Brain pericyte (primary cell): ENCODE data around the gene CSF2.

Source experiments
- DNase-seq: peaks from one replicate; pipeline ENCODE4 v3.0.0-alpha.2; 2012; ENCODE audit warnings: low read depth, low spot score

CSF2 gene

DNA sequence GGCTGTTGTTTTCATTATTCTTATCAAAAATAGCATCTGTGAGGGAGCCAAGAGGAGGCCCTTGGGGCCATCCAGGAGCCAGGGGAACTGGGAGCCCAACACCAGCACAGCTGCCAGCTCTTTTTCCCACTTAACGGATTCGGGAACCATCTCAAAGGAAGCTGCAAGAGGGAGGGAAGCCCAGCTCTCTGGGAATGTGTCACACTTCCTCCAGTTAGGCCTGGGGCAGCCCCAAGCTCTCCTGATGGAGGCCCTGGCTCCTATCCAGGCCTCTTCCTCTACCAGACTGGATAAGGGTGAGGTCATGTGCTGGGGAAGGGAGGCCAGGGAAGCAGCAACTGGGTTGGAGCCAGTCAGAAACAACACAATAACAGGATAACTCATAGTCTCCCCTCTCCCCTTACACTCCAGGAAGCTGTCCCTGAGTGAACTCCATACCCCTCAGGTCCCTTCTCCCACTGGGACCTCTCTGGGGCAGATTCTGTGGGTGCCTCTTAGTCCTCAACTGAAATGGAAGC lies 12.7 kb downstream of the CSF2 start:
- DNase-seq, result peak; percentile 32

- no peak for DNase-seq
These were observed 13.6 kb downstream of the CSF2 start for GRCh38 chr5:132087176-132087575.

DNA sequence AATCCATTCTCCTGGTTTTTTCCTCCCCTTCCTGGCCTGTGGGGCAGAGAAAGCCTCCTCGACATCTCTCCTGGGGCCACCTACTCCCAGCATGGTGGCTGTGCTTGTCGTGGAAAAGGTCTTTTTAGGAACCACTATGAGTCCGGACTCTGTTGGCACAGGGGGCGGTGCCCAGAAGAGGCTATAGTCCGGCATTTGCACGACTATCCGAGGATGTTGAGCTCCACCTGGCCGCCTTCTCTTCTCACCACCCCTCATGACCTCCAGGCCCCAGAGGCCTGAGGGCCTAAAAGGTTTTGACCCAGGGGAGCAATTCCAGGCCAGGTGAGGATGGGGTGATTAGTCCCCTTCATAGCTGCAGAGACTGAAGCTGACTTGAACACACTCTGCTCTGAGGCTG lies 14.1 kb downstream of the CSF2 start:
- no peak for DNase-seq

GRCh38 chr5:132089363-132089762 lies 15.8 kb downstream of the CSF2 start:
- DNase-seq, result no peak

GRCh38 chr5:132090107-132090506 lies 16.5 kb downstream of the CSF2 start:
- peak; percentile 51 for DNase-seq

- no peak for DNase-seq
These were observed 19.7 kb downstream of the CSF2 start for GRCh38 chr5:132093271-132093670.

DNA sequence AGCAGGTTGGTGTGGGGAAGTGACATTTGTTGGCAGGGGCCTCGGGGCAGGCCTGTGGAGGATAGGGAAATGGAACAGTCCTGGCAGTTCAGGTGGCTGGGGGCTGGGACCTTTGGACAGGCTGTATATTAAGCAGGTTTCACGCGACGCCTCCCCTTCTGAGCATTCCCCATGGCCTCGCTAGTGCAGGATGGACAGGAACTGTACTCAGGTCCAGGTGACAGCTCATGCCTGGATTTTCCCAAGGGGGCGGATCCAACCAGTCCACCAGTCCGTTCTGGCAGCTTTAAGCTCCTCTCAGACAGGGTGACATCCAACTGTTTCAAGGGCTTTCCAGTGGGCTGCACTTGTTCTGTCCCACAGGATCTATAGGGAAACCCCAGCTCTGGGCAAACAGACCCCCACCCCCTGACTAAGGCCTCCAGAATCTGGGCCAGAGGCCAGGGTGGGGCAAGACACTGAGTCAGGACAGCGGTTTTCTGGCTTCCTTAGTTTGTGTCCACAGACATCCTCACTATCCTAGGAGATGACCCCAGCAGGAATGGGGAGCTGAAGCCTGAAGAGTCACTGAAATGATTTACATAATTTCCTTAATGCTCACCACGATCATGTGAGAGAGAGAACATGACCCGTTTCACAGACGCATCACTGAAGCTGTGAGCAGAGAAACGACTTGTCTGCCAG lies 20.9 kb downstream of the CSF2 start:
- no peak for DNase-seq

- no peak for DNase-seq
These were observed 21.5 kb downstream of the CSF2 start for GRCh38 chr5:132095077-132095410.

GRCh38 chr5:132095424-132095972 lies 21.9 kb downstream of the CSF2 start:
- no peak for DNase-seq

DNA sequence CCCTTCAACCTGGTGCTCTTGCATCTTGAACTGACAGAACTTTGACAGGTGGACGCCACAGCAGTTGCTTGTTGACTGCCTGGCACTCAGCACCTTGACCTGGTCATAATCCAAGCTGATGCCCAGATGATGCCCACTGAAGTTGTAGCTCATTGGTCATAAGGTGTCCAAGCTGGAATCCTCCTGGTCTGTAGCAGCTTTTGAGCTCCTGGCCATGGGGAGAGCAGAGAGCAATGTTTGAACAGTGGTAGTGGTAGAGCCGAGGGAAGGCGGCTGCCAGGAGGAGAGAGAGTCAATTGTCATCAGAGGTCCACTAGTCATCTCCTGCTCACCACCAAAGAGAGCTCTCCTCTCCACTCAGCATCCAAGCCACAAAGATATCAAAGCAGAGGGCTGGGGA lies 23.3 kb downstream of the CSF2 start:
- DNase-seq, result no peak

DNA sequence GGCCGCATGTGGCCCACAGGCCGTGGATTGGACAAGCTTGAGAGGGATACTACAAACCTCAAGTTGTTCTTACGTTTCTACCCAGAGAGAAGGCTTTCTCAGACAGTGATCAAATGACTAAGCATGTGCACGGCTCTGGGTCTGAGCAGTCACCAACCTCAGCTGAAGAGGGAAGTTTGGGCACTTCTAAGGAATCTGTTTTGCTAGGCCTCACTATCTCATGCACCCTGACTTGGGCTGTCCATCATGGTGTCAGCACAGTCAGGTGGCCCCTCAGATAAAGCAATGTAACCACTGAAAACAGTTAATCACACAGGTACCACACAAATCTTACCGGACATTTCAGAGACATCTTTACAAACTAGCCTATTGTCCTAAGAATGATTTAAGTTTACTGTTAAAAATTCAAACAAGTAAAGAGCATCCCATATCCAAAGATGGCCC lies 24.6 kb downstream of the CSF2 start:
- DNase-seq, result no peak

DNA sequence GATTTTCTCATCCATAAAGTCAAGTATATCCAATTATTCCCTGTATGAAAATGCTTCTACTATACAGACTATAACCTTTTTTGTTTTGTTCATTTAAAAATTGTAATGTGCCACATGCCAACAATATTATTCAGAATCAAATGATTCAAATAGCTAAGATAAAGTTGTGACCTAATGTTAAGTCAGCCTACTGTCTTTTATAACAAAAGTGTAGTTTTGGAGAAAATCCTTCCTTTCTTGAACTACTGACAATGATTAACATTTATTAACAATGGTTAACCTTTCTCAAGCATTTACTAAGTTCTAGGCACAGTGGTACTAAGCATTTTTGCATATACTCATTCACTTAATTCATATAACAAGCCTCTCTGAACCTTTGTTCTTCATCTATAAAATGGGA lies 25.0 kb downstream of the CSF2 start:
- no peak for DNase-seq

GRCh38 chr5:132099076-132099748 lies 25.6 kb downstream of the CSF2 start:
- no peak for DNase-seq

DNA sequence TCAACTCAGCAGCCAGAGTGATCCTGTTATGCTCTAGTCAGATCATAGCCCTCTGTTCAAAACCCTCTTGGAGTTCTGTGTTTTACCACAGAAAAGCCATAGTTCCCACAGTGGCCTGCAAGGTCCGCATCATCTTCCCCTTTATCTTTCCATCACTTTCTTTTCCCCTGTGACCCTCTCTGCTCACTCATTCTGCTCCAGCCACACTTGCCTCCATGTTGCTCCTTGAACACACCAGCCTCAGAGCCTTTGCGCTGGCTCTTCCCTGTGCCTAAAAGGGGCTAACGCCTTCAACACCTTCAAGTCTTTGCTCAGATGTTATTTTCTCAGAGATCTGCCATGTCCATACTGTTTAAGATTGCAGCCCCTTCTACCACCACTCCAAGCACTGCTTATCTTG lies 26.3 kb downstream of the CSF2 start:
- no peak for DNase-seq

GRCh38 chr5:132100672-132101261 lies 27.2 kb downstream of the CSF2 start:
- no peak for DNase-seq

GRCh38 chr5:132101385-132101880 lies 27.8 kb downstream of the CSF2 start:
- DNase-seq, result no peak

DNA sequence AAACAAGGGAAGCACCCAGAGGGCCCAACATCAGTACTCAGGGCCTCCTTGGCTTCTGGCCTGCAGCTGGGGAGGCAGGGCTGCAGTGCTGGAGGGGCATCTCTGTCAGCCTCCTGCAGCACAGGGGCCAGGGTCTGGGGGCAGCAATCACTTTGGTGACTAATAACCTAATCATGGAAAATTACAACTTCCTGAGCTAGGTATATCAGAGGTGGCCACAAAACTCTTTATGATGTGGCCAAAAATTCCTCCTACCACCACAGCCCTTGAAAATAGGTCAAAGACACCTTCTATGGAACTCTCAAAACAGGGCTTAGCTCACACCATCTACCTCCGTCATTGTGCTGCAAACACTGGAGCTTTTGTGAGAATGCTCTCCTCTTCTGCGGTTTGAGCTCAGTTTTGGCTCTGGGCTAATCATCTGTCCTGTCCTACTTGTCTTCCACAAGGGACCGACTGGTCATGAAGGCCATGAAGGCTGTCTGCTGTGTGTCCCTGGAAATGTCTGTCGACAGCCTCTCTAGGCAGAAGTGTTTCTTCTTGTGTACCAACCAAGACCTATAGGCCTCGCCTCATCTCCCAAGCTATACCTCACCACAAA lies 28.6 kb downstream of the CSF2 start:
- DNase-seq, result no peak

- no peak for DNase-seq
These were observed 29.3 kb downstream of the CSF2 start for GRCh38 chr5:132102944-132103331.

DNA sequence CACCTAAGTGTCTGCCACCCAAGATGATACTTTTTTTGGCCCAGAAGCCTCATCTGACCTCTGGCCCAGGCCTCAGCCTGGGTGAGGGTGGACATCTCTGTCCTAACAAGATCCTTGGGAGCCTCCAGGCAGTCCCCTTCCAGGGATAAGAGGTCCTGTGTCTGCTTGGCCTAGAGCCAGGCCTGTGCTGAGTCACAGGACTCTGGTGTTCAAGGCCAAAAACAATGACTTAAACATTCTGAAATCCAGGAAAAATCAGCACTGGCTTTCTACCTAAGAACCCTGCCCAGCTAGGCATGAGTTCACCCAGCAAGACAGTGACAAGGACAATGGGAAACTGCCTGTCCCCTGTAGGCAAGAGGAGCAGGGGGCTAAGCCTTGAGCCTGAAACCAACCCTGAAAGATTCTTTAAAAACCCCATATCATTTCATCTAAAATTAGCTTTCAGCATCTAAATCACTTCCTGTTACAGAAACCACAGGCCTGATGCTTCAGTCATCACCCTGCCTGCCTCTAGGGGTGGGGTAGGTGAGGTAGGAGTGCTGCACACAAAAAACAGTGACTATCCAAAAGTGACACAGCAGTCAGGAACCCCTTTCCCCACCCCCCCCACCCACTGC lies 29.9 kb downstream of the CSF2 start:
- DNase-seq, result peak; percentile 39

- DNase-seq, result no peak
These were observed 30.4 kb downstream of the CSF2 start for GRCh38 chr5:132103969-132104391.

DNA sequence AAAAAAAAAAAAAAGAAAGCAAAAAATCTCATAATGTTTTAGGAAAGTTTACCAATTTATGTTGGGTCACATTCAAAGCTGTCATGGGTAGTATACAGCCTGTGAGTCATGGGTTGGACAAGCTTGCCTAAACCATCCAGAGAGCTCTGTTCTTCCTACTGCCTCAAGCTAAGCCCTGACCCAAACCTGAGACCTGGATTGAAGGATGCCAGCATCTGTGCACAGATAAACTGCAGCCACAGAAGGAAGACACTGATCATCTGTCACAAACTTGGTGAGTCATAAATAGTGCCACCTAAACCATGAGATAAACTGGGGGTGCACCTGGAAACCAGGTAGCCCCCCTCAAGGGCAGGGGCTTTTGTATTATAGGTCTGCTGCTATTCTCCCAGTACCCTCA lies 31.0 kb downstream of the CSF2 start:
- DNase-seq, result no peak

DNA sequence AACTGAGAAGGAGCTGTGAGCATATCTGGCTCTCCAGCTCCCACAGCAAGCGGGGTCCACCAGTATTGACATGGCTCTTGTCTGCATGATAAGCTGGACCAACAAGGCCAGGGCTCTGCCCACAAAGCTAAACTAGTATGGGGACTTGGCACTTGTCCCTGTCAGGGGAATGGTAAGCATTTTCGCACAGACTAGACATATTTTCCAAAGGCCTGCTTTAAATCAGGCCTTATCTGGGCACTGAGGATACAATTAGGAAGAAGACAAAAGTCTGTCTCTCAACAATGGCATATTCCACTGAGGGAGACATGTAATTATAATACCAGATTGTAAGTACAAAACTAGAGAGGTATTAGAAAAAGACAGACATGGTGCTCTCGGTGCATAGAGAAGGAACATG lies 32.1 kb downstream of the CSF2 start:
- no peak for DNase-seq
